K562 (cell line): ENCODE results near the gene MOB3B. TPM values are rescaled to one million over a fixed set of nuclear protein-coding genes. Genes with fewer than 3 reads are reported as not detected.

Experiments used
- ATAC-seq: fragments of 200-7000 bp; cut with Tn5 transposase; 3 replicates; pipeline ENCODE4 v1.9.1; 2020; ENCODE audit warnings: moderate library complexity
- BruUV-seq: library from RNA; stranded (reverse); fragments of 400-500 nt; replicated peaks from 2 replicates; lab custom pipeline; 2021; lab: Mats Ljungman, UMichigan
- CTCF ChIA-PET: fragments of 300-600 bp; formaldehyde crosslinking; extraction: SDS; loops from one replicate; lab custom pipeline; 2021; ENCODE audit warnings: low intra/inter-chr PET ratio; lab: Yijun Ruan, JAX
- POLR2A ChIA-PET: fragments of 300-600, 350-650 bp; sonication (Branson Sonifier 250); formaldehyde crosslinking; extraction: SDS; loops from one replicate; lab custom pipeline; 2021; ENCODE audit warnings: antibody characterized with exemption, inconsistent platforms; lab: Yijun Ruan, JAX
- DNase-seq, 4 experiments: peaks; one replicate each; pipeline versions ENCODE4 v3.0.0 to v3.0.0-alpha.2; 2011 to 2018; ENCODE audit warnings: low spot score in 3 of 4, mixed read lengths in 3 of 4; ENCODE audit errors: extremely low read depth in 1 of 4
- FAIRE-seq: peaks from 2 replicates; lab custom pipeline; 2011; peaks lifted over from hg19 to GRCh38; lab: Jason Lieb, UNC
- H2AFZ ChIP-seq: 2 replicates; pipeline ENCODE4 v1.6.0; 2011; ENCODE audit warnings: low read depth, low read length, control low read depth, inconsistent platforms
- H3K27ac ChIP-seq: fragments of 200-600 bp; 3 replicates; pipeline ENCODE4 v1.8.0; 2011; ENCODE audit warnings: low read depth, mild to moderate bottlenecking, control low read depth, inconsistent platforms, low read length, moderate library complexity, mixed read lengths; ENCODE audit errors: extremely low read depth
- H3K27me3 ChIP-seq, 2 experiments: fragments of 300-600 bp in 1 of 2; 2 replicates in 1 of 2; 3 replicates in 1 of 2; pipeline versions ENCODE4 v1.6.0 to v1.8.0; 2011; ENCODE audit warnings: inconsistent platforms in 2 of 2, low read length in 2 of 2, mild to moderate bottlenecking in 1 of 2, mixed read lengths in 1 of 2, moderate library complexity in 1 of 2; ENCODE audit not compliant: control insufficient read depth in 2 of 2, insufficient read depth in 2 of 2
- H3K36me3 ChIP-seq: fragments of 300-600 bp; 3 replicates; pipeline ENCODE4 v1.8.0; 2011; ENCODE audit warnings: mild to moderate bottlenecking, low read length, inconsistent platforms; ENCODE audit not compliant: control insufficient read depth, insufficient read depth
- H3K4me1 ChIP-seq, 2 experiments: fragments of 200-600 bp in 1 of 2; replicated peaks in 1 of 2; 2 replicates in 1 of 2; 3 replicates in 1 of 2; pipeline versions ENCODE4 v1.5.1 to v1.8.0; 2011; ENCODE audit warnings: inconsistent platforms in 2 of 2, low read length in 2 of 2, mild to moderate bottlenecking in 1 of 2, mixed read lengths in 1 of 2, moderate library complexity in 1 of 2; ENCODE audit not compliant: control insufficient read depth in 2 of 2, insufficient read depth in 2 of 2
- H3K4me2 ChIP-seq: 2 replicates; pipeline ENCODE4 v1.6.1; 2011; ENCODE audit warnings: low read length, control low read depth, inconsistent platforms, mixed read lengths; ENCODE audit not compliant: insufficient read depth
- H3K4me3 ChIP-seq: fragments of 200-600 bp; sonication (generic), shearing (Covaris generic); 2 replicates; pipeline ENCODE4 v1.5.1; 2016; ENCODE audit warnings: control low read depth, inconsistent platforms
- H3K79me2 ChIP-seq: fragments of 200-600 bp; 3 replicates; pipeline ENCODE4 v1.8.0; 2011; ENCODE audit warnings: low read length, inconsistent platforms; ENCODE audit not compliant: control insufficient read depth, insufficient read depth
- H3K9ac ChIP-seq, 2 experiments: 2 replicates each; pipeline versions ENCODE4 v1.6.0 to v1.6.1; 2011; ENCODE audit warnings: low read depth in 2 of 2, low read length in 2 of 2, control low read depth in 1 of 2, inconsistent platforms in 1 of 2, mild to moderate bottlenecking in 1 of 2, mixed read lengths in 1 of 2; ENCODE audit not compliant: insufficient read depth in 1 of 2
- H3K9me1 ChIP-seq: one replicate; pipeline ENCODE4 v1.6.0; 2011; ENCODE audit warnings: inconsistent platforms, mild to moderate bottlenecking, low read length, moderate library complexity; ENCODE audit not compliant: control insufficient read depth, insufficient read depth
- H3K9me3 ChIP-seq: replicated peaks from 2 replicates; pipeline ENCODE4 v1.5.1; 2011; ENCODE audit warnings: low read depth, low read length, inconsistent platforms; ENCODE audit not compliant: control insufficient read depth, insufficient read depth
- H4K20me1 ChIP-seq: replicated peaks from 2 replicates; pipeline ENCODE4 v1.6.1; 2011; ENCODE audit warnings: low read length, inconsistent platforms, mixed read lengths; ENCODE audit not compliant: control insufficient read depth, insufficient read depth
- CCAR2 ChIP-seq: fragments of 200-400 bp; formaldehyde crosslinking; IDR thresholded peaks from 2 replicates; pipeline ENCODE4 v1.6.1; 2017; ENCODE audit warnings: mild to moderate bottlenecking, low read depth, low read length
- DACH1 ChIP-seq: fragments of 450-650 bp; IDR thresholded peaks from 2 replicates; pipeline ENCODE4 v1.6.1; 2018; ENCODE audit not compliant: partially characterized antibody
- IFI16 ChIP-seq: fragments of 250-450 bp; sonication (Bioruptor Pico); IDR thresholded peaks from 2 replicates; pipeline ENCODE4 v2.1.2; 2022; ENCODE audit warnings: mild to moderate bottlenecking, inconsistent platforms
- KHSRP ChIP-seq: fragments of 450-650 bp; IDR thresholded peaks from 2 replicates; pipeline ENCODE4 v1.6.1; 2017
- MYC ChIP-seq, 2 experiments: fragments of 250-450 bp in 1 of 2; sonication (Bioruptor Pico) in 1 of 2; IDR thresholded peaks; 2 replicates each; pipeline versions ENCODE4 v1.5.1 to v1.6.1; 2012 to 2021; ENCODE audit warnings: low read depth in 2 of 2, borderline replicate concordance in 1 of 2, improper control_type of control experiment in 1 of 2, low read length in 1 of 2, mild to moderate bottlenecking in 1 of 2, moderate library complexity in 1 of 2
- PCBP2 ChIP-seq: fragments of 200-400 bp; formaldehyde crosslinking; IDR thresholded peaks from 2 replicates; pipeline ENCODE4 v1.6.1; 2018; ENCODE audit warnings: low read length, low read depth, mild to moderate bottlenecking, moderate library complexity; ENCODE audit not compliant: poor library complexity, severe bottlenecking
- POLR2AphosphoS2 ChIP-seq: IDR thresholded peaks from 2 replicates; pipeline ENCODE4 v1.6.1; 2012; ENCODE audit warnings: low read length, improper control_type of control experiment
- SIN3B ChIP-seq: fragments of 450-650 bp; IDR thresholded peaks from 2 replicates; pipeline ENCODE4 v1.6.1; 2017; ENCODE audit warnings: low read depth, mild to moderate bottlenecking, moderate library complexity
- ZNF217 ChIP-seq: sonication (generic); formaldehyde crosslinking; IDR thresholded peaks from 2 replicates; pipeline ENCODE4 v1.8.0; 2022; ENCODE audit warnings: mild to moderate bottlenecking, missing genetic modification reagents
- ZNF23 ChIP-seq: fragments of 250-450 bp; sonication (Bioruptor Pico); IDR thresholded peaks from 2 replicates; pipeline ENCODE4 v1.4.0; 2020; ENCODE audit warnings: mild to moderate bottlenecking
- ZNF253 ChIP-seq: fragments of 250-450 bp; sonication (Bioruptor Pico); conservative IDR thresholded peaks from 2 replicates; pipeline ENCODE4 v1.6.1; 2021; ENCODE audit warnings: mild to moderate bottlenecking
- ZNF263 ChIP-seq: sonication (generic); formaldehyde crosslinking; IDR thresholded peaks from 2 replicates; pipeline ENCODE4 v1.8.0; 2022; ENCODE audit warnings: mild to moderate bottlenecking, missing genetic modification reagents, borderline replicate concordance
- ZNF282 ChIP-seq: sonication (generic); formaldehyde crosslinking; IDR thresholded peaks from 2 replicates; pipeline ENCODE4 v1.8.1; 2023; ENCODE audit warnings: missing genetic modification reagents
- ZNF77 ChIP-seq: fragments of 250-450 bp; sonication (Bioruptor Pico); IDR thresholded peaks from 2 replicates; pipeline ENCODE4 v1.5.0; 2020
- WGBS: fragments of 100-300 bp; shearing (Covaris generic); methylation state at CpG from one replicate; pipeline ENCODE4 v1.1.6; 2016; ENCODE audit warnings: low coverage, mixed read lengths; ENCODE audit not compliant: insufficient coverage; ENCODE audit errors: missing lambda C conversion rate; 5-methylcytosine and 5-hydroxymethylcytosine counted together
- in situ Hi-C: fragments of 300-500 bp; cut with MboI; formaldehyde crosslinking; loops from 4 replicates; pipeline ENCODE4 v1.15.0; 2018; ENCODE audit warnings: inconsistent platforms, mixed read lengths
- intact Hi-C: fragments of 100-400 bp; cut with micrococcal nuclease; formaldehyde crosslinking; loops from 2 replicates; pipeline ENCODE4 v1.14.2; 2022
- polyA plus RNA-seq, 8 experiments: library from polyadenylated mRNA; depleted of rRNA in 4 of 8; stranded (reverse) in 5 of 8; unstranded in 3 of 8; fragments of >200 nt; fragmentation: Nextera tagmentation in 2 of 8; fragmentation: Illumina TruSeq in 1 of 8; extraction: Ambion mirVana in 2 of 8; extraction: Trizol in 1 of 8; gene quantifications; 2 replicates each; pipeline versions ENCODE4 v1.2.1 to v1.2.3, GENCODE V29; 2011 to 2014; ENCODE audit warnings: inconsistent platforms in 1 of 8, missing spikeins in 1 of 8
- total RNA-seq, 7 experiments: library from RNA; depleted of rRNA in 6 of 7; stranded (reverse); fragments of >200 nt in 6 of 7; fragmentation: Illumina TruSeq in 2 of 7; extraction: Trizol in 2 of 7; gene quantifications; 2 replicates each; pipeline versions ENCODE4 v1.2.1 to v1.2.3, GENCODE V29; 2011 to 2021; ENCODE audit warnings: low replicate concordance in 1 of 7
- TF ChIP-seq, protein P1 (sequence below), 2 experiments: fragments of 450-650 bp; IDR thresholded peaks; 2 replicates each; pipeline ENCODE4 v1.6.1; 2018; ENCODE audit warnings: mild to moderate bottlenecking in 2 of 2, low read depth in 1 of 2; ENCODE audit not compliant: partially characterized antibody in 2 of 2
- TF ChIP-seq, protein P2 (sequence below): fragments of 250-450 bp; sonication (Bioruptor Pico); IDR thresholded peaks from 2 replicates; pipeline ENCODE4 v1.5.1; 2021; ENCODE audit warnings: mild to moderate bottlenecking

MOB3B gene
- total and polyA plus RNA-seq, 9 of the 15 experiments (the other 6 are each of a cell fraction or from before 2014, with no cell fraction given), result 3.6 to 12.8 (median 7.2) TPM

DNA sequence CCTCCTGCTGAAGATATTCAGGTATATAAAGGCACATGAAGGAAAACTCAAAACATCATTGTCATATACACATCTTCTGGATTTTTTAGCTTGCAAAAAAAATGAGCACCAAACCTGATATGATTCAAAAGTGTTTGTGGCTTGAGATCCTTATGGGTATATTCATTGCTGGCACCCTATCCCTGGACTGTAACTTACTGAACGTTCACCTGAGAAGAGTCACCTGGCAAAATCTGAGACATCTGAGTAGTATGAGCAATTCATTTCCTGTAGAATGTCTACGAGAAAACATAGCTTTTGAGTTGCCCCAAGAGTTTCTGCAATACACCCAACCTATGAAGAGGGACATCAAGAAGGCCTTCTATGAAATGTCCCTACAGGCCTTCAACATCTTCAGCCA, 5.4 kb downstream of the MOB3B start, which contains the start of gene IFNK:
IFNK (plus strand) TSS at position 55 of the 400 bp plus-strand sequence; CDS start at position 102, 47 bp downstream.
- no CpG with 5 or more reads among the region's 2 CpGs for WGBS
- no peak for FAIRE-seq
- Histone ChIP-seq H3K27ac (no peak within 1 kb of the TSS), H3K36me3 (peaks cover 12% of the 10 kb centered on the region; the same call in 1 of the 3 replicates), H3K9me3 (no peaks in the 10 kb centered on the region), H3K9me1 (no peaks in the 10 kb centered on the region), H3K4me2 (no peak within 1 kb of the TSS), H3K79me2 (peaks cover 93% of the 10 kb centered on the region), H2AFZ (no peak within 1 kb of the TSS), H3K4me1 (peaks cover under 1 to 4% of the 10 kb centered on the region in 2 experiments; a peak in 4 of 5 replicates), H3K27me3 (no peaks in the 10 kb centered on the region), H3K9ac (no peak within 1 kb of the TSS), H3K4me3 (no peak within 1 kb of the TSS), H4K20me1 (no peaks in the 10 kb centered on the region)
- ATAC-seq, result no peak
- BruUV-seq, result no TSS peak
- ChIA-PET CTCF (no interaction called here), POLR2A (interaction anchor here (0.6 kb wide), 1 partner anchor 10 kb away, joined by 4 read pairs; no protein-coding TSS in a partner anchor)
- TF ChIP-seq ZNF217, result no peak
- no peak for TF ChIP-seq ZNF263 (CRISPR knock-in tag)
- no peak for TF ChIP-seq ZNF77 (CRISPR knock-in tag)
- TF ChIP-seq, protein P1, sequence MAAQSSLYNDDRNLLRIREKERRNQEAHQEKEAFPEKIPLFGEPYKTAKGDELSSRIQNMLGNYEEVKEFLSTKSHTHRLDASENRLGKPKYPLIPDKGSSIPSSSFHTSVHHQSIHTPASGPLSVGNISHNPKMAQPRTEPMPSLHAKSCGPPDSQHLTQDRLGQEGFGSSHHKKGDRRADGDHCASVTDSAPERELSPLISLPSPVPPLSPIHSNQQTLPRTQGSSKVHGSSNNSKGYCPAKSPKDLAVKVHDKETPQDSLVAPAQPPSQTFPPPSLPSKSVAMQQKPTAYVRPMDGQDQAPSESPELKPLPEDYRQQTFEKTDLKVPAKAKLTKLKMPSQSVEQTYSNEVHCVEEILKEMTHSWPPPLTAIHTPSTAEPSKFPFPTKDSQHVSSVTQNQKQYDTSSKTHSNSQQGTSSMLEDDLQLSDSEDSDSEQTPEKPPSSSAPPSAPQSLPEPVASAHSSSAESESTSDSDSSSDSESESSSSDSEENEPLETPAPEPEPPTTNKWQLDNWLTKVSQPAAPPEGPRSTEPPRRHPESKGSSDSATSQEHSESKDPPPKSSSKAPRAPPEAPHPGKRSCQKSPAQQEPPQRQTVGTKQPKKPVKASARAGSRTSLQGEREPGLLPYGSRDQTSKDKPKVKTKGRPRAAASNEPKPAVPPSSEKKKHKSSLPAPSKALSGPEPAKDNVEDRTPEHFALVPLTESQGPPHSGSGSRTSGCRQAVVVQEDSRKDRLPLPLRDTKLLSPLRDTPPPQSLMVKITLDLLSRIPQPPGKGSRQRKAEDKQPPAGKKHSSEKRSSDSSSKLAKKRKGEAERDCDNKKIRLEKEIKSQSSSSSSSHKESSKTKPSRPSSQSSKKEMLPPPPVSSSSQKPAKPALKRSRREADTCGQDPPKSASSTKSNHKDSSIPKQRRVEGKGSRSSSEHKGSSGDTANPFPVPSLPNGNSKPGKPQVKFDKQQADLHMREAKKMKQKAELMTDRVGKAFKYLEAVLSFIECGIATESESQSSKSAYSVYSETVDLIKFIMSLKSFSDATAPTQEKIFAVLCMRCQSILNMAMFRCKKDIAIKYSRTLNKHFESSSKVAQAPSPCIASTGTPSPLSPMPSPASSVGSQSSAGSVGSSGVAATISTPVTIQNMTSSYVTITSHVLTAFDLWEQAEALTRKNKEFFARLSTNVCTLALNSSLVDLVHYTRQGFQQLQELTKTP (IDR thresholded peaks at IDR 0.05; ENCODE audit: low read depth in 1 of 2, partially characterized antibody in 2 of 2), result no peak
- TF ChIP-seq POLR2AphosphoS2, result no peak
- TF ChIP-seq PCBP2, result no peak
- TF ChIP-seq ZNF23, result no peak
- no peak for TF ChIP-seq SIN3B
- TF ChIP-seq ZNF282 (CRISPR knock-in tag), result no peak
- no peak for TF ChIP-seq CCAR2
- no peak for TF ChIP-seq ZNF253
- TF ChIP-seq IFI16, result no peak
- TF ChIP-seq, protein P2, sequence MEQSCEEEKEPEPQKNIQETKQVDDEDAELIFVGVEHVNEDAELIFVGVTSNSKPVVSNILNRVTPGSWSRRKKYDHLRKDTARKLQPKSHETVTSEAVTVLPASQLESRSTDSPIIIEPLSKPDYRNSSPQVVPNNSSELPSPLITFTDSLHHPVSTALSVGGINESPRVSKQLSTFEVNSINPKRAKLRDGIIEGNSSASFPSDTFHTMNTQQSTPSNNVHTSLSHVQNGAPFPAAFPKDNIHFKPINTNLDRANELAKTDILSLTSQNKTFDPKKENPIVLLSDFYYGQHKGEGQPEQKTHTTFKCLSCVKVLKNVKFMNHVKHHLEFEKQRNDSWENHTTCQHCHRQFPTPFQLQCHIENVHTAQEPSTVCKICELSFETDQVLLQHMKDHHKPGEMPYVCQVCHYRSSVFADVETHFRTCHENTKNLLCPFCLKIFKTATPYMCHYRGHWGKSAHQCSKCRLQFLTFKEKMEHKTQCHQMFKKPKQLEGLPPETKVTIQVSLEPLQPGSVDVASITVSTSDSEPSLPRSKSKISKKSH, result no peak
- TF ChIP-seq KHSRP, result no peak
- TF ChIP-seq MYC (IDR thresholded peaks at IDR 0.05; ENCODE audit: low read depth, low read length), result no peak
- no peak for TF ChIP-seq MYC (CRISPR knock-in tag; IDR thresholded peaks at IDR 0.05; ENCODE audit: borderline replicate concordance, low read depth)
- TF ChIP-seq DACH1, result no peak
- intact Hi-C loops (no loop called here), in situ Hi-C loops (loop anchor here (10.0 kb wide), 1 partner anchor 69 kb away; no protein-coding TSS in a partner anchor)
- no peak for DNase-seq
